ENCODE measurements around the gene C1orf21.

Gene C1orf21

DNA sequence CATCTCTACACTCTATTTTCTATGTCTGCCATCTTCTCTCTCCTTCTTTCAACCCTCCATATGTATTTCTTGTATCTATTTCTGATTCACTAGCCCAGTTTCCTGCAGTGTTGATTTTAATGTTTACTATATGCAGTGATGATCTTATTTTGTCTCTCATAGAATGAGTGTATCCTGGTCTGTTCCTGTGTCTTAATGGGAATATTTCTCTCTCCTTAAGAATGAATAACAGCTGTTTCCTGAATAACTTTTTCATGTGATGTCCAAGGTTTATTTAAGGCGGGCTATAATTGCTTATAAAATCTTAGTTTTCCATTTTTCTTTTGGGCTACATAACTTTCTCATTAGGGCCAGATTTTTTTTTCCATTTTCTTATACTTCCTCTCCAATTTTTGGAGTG, 144.5 kb downstream of the C1orf21 start:
- TF ChIP-seq, protein P1, sequence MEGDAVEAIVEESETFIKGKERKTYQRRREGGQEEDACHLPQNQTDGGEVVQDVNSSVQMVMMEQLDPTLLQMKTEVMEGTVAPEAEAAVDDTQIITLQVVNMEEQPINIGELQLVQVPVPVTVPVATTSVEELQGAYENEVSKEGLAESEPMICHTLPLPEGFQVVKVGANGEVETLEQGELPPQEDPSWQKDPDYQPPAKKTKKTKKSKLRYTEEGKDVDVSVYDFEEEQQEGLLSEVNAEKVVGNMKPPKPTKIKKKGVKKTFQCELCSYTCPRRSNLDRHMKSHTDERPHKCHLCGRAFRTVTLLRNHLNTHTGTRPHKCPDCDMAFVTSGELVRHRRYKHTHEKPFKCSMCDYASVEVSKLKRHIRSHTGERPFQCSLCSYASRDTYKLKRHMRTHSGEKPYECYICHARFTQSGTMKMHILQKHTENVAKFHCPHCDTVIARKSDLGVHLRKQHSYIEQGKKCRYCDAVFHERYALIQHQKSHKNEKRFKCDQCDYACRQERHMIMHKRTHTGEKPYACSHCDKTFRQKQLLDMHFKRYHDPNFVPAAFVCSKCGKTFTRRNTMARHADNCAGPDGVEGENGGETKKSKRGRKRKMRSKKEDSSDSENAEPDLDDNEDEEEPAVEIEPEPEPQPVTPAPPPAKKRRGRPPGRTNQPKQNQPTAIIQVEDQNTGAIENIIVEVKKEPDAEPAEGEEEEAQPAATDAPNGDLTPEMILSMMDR (conservative IDR thresholded peaks at IDR 0.05), result no peak

GRCh38 chr1:184532199-184532598, 145.4 kb downstream of the C1orf21 start:
- H3K27ac ChIP-seq, result no peak overlapping the region
- TF ChIP-seq, protein P1 (conservative IDR thresholded peaks at IDR 0.05), result no peak

More for the DNA sequence above, 144.5 kb downstream of the C1orf21 start:
- no peak overlapping the region for H3K27ac ChIP-seq

DNA sequence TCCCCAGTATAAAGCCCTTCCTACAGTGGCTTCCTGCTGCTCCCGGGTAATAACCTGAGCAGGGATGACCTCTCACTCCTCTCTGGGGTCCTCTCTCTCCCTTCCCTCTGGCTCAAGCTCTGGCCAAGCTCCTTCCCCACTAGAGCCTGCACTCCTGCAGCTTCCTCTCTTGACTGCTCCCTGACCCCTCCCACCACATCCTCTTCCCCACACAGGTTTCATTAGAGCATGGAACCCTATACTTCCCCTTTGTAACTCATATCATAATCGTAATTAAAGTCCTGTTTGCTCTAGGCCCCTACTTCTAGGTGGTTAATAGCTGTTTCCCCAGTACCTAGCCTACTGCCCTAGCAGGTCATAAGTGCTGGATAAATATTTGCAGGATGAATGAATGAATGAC, 146.2 kb downstream of the C1orf21 start:
- TF ChIP-seq, protein P1 (conservative IDR thresholded peaks at IDR 0.05), result no peak
- H3K27ac ChIP-seq, result no peak overlapping the region

GRCh38 chr1:184533915-184534314, 147.1 kb downstream of the C1orf21 start:
- no peak overlapping the region for H3K27ac ChIP-seq
- TF ChIP-seq, protein P1 (conservative IDR thresholded peaks at IDR 0.05), result no peak

- TF ChIP-seq, protein P1 (conservative IDR thresholded peaks at IDR 0.05), result no peak
- no peak overlapping the region for H3K27ac ChIP-seq
Observed at GRCh38 chr1:184534690-184535089, 147.9 kb downstream of the C1orf21 start.

GRCh38 chr1:184535191-184535970, 148.6 kb downstream of the C1orf21 start:
- TF ChIP-seq, protein P1 (conservative IDR thresholded peaks at IDR 0.05), result no peak

DNA sequence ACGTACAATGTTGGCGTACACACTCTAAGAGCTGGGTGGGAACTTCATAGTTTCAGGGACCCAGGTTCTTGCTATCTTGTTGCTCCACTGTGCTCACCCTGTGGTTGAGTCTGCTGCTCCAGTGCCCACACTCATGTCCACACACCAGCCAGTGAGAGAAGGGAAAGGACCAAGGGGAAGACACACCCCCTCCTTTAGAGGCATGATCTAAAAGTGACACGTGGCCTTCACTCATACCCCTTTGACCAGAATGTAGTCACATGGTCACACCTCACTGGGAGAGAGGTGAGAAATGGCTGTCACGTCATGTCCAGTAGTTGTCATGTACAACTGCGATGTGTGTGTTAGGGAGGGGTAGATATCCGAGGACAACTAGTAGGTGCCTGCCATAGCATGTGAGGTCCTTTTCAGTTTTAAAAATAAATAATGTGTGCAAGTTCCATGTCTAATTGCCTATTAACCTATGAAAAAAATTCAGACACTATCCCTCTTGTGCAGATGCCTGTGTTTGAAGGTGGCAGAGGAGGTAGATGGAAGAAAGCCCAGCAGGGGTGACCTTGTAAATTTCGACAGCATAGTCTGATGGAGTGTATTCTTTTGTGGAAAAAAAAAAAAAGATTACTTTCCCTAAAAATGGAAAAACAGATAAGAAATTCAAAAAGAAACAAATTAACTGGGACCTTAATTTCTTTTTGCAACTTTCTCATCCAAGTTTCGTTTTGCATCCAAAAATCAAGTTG, 149.6 kb downstream of the C1orf21 start:
- H3K27ac ChIP-seq, result no peak overlapping the region
- TF ChIP-seq, protein P1 (conservative IDR thresholded peaks at IDR 0.05), result no peak

More at GRCh38 chr1:184535191-184535970, 148.6 kb downstream of the C1orf21 start:
- no peak overlapping the region for H3K27ac ChIP-seq
